Umbilical cord (tissue), 2 donors: Measurements from ENCODE around the gene DDX4. TPM values are rescaled to one million over a fixed set of nuclear protein-coding genes. Genes with fewer than 3 reads are reported as not detected.
"Not testable (repeated sequence)": the region's sequence is repeated elsewhere in the genome, so short reads cannot be mapped to it uniquely, and the experiment has no call there.

ENCODE experiments used
- DNase-seq: peaks from one replicate; pipeline ENCODE4 v3.0.0-alpha.2; 2015; ENCODE audit warnings: low spot score
- total RNA-seq: library from RNA; depleted of rRNA; stranded (reverse); fragments of >200 nt; gene quantifications from one replicate; pipeline ENCODE4 v1.2.3, GENCODE V29; 2014; ENCODE audit warnings: low replicate concordance; ENCODE audit not compliant: insufficient read depth

DDX4 gene
- 4.1 TPM for total RNA-seq

DNA sequence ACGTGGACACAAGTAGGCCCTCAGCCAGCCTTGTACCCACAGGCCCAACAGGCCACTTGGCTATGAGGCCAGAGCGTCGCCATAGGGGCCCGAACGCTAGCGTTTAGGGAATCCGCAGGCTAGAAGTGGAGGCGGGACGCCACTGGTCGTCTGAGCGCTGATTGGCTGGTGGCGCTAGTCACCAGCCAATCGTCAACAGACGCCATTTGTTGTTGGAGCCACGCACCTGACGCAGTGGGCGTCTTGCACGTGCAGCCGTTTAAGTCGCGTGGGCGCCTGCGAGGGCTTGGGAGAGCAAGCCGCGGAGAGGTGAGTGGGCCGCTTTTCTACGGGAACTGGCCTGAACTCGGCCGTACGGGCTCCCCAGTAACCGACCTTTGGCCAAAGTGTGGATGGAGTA, at the start of gene DDX4:
Gene DDX4, plus strand, starts transcription at position 269 of the 400 bp plus-strand sequence. CDS start 903 bp downstream, outside the sequence.
- no peak for DNase-seq

DNA sequence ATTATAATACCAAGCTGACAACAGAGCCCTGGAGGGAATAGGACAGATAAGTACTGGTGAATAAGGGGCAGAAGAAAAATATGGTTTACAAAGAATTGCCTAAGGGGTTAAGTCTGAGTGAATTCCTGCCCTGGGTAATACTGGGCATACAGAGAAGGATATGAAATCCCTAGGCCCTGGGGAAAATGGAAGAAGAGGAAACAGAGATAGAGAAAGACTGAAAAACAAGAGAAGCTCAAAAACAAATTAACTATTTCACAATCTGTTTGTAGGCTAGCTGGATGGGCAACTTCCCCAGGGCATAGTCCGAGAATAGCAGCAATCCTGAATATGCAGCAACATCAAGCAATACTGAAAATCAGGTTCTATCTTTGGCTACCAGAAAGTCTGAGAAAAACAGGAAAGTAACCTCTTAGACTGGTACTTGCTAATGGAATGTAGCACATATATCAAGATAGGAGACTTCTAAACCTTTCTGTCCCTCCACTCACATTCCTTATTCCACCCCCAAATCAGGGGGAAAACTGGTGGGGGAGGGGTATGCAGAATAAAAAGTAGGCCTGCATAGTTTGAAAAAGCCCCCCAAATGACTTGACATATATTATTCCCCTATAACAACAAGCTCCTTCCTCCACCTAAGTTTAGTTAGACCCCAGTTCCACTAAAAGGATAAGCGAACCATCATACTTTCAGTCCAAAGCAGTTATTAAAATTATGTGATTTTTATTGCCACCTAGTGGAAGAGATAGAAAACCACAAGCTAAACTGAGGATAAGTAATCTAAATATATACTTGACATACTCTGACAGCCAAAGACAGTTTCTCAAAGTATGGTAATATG, 46.4 kb upstream of the DDX4 start:
- peak; percentile 62 for DNase-seq

DNA sequence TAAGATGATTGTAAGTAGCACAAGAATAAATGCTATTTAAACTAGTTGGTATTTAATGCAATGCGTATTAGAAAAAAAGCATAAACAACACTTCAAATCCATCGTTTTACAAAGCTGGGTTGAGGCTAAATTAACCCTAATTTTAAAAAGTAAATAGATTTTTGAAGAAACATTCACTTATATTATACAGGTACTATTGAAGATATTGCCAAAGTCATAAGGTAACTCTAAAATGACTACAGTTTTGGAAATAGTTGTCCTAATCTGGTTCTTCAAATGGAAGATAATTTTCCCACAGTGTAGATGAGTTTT, 45.8 kb upstream of the DDX4 start:
- DNase-seq = no peak

DNA sequence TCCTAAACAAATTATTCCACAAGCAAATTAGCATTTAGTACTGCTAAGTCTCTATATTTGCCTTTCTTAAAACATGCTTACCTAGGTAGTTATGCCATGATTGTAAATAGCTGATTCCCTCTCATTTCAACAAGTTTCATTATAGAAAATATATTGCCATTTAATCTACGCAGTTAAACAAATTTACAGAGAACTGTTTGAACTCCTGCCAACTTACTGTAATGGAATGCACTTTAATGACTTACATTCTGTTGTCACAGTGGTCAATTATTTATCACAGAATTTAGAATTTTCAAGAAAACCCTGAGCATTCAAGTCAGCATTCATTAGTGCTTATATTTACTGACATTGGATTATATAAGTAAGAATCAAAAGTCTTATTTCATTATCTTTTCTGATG, 45.4 kb upstream of the DDX4 start:
- no peak for DNase-seq

DNA sequence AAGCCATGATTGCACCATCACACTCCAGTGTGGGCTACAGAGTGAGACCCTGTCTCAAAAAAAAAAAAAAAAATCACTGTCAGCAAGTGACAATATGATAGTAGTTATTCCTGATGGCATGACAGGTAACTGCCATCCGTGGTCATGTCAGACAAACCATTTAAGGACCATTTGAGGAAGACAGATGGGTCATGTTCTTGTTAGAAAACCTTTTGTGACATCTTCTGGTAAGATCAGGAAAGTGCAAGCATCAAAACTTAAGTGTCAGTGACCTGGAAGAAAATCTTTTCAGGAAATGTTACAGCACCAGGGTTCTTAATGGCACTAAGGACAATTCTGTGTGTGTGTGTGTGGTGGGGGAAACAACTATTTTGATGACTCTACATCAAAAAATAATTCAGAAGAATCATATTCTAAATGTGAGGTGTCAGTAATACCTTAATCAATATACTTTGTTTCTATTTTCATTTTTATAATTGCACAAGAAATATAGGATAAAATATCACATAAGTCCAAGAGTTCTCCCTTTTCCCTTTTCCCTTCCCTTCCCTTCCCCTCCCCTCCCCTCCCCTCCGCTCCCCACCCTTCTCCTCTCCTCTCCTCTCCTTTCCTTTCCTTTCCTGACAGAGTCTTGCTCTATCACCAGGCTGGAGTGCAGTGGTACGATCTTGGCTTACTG, 43.6 kb upstream of the DDX4 start:
- no peak for DNase-seq

DNA sequence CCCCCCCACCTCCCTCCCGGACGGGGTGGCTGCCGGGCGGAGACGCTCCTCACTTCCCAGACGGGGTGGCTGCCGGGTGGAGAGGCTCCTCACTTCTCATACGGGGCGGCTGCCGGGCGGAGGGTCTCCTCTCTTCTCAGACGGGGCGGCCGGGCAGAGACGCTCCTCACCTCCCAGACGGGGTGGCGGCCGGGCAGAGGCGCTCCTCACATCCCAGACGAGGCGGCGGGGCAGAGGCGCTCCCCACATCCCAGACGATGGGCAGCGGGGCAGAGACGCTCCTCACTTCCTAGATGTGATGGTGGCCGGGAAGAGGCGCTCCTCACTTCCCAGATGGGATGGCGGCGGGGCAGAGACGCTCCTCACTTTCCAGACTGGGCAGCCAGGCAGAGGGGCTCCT, 41.2 kb upstream of the DDX4 start:
- DNase-seq = not testable (repeated sequence)

DNA sequence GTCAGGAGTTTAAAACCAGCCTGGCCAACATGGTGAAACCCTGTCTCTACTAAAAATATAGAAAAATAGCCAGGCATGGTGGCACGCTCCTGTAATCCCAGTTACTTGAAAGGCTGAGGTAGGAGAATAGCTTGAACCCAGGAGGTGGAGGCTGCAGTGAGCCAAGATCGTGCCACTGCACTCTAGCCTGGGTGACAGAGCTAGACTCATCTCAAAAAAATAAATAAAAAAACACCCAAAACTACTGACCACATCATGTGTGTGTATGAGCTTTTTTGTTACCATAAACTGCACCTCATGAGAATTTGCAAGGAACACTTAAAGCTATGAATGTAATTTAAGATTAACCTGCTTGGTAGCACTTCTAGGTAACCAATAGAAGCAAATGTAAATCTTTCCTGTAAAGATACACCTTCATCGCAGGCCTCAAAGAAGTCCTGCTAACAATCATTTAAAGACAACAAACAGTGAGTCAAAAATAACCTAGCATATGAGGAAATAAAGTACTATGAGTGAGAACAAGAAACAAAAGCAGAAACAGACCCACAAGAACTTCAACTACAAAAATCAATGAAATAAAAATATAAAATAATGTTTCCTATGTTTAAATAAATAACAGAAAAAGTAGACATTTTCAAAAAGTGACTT, 38.7 kb upstream of the DDX4 start:
- DNase-seq = no peak

DNA sequence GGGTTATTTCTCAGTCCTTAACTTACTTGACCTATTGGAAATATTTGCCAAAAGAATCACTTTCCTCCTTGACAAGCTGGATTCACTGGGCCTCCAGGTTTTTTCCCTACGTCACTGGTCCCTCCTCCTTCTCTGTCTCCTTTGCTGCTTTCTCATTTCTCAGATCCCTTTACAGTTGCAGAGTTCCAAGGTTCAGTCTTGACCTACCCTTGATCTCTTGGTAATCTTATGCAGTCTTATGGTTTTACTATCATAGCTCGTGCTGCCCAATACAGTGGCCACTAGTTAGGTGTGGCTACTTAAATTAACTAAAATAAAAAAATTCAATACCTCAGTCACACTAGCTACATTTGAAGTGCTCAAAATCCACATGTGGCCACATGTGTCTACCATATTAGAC, 37.1 kb upstream of the DDX4 start:
- DNase-seq = no peak

DNA sequence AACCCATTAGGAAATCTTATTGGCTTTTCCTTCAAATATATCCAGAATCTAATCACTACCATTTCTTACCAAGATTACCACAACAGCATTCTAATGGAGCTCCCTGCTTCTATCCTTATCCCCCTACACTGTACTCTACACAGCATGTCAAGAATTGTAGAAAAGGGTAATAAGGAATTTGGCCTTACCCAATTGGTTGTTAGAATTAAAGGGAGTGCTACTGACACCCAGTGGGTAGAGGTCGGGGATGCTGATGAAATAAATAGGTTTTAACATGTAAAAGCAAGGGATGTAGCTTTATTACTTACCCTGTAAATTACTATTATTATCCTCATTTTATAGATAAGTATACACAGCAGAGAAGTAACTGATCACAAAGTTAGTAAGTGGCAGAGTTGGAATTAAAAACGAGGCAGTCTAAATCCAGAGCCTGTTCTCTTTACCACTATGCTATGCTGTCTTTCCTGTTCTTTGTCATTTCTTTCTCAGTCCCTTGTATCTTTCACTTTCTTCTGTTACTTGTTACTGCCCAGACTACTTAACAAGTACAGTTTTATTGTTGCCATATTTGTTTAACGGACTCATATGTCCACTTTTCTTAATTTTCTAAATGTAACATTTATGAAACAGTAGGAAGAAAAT, 36.3 kb upstream of the DDX4 start:
- DNase-seq = no peak

DNA sequence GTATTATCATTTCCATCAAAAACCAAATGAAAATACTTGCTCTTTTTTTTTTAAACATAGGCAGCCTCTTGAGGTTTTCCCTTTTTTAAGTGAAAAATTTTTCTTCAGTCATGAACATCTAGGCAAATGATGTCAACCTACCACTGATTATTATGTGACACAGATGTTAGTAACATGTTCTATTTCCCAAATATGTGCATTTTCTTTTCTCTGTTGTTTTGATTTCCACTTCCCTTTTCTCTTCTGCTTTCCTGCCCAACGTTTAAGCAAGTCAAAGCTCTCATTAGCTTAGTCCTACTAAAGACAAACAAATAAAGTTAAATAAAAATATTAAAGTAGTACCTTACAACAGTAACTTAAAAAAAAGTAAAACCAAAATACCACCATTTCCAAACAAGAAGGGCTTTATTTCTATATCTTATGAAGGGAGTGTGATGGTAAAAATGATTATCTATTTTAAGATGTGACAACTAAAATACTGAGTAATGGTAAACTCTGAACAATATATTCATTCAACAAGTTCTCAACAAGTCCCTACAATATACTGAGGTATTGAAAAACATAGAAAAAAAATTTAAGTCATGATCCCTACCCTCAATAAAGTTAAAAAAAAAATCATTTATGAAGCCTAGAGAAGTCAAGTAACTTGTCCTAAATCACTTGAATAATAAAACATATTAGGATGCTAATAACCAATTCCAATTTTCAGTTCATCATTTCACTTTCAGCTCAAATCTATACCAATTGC, 35.1 kb upstream of the DDX4 start:
- DNase-seq = no peak

DNA sequence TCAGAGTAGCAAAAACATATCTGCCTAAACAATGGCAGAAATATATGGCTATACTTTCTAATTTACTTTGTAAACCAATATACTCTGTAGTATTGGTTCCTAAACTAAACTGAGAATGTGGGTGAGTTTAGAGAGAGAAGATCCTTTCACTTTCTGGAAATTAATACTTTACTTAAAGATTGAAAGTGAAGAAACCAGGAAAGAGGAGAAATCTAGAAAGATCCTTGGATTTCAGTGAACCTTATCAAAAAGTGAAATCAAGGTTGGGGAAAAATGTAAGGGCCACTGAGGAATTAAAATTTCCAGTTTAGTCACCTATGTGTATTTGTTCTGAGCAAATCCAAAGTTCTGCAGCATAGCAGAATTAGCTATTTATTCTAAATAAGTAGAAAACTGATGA, 31.6 kb upstream of the DDX4 start:
- DNase-seq = no peak

DNA sequence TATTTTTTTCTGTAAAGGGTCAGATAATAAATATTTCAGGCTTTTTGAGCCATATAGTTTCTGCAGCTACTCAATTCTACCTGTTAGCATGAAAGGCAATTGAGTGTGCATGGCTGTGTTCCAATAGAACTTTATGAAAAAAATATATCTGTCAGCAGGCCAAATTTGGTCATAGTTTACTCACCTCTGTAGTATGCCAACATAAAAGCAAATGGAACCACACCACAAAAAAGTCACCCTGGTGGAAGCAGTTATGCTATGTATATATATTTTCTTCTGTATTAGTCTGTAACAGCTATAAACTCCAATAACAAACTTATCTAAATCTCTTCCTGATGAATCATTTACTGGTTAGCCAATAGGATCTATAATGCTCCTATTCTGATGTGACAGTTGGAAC, 29.1 kb upstream of the DDX4 start:
- DNase-seq = no peak

DNA sequence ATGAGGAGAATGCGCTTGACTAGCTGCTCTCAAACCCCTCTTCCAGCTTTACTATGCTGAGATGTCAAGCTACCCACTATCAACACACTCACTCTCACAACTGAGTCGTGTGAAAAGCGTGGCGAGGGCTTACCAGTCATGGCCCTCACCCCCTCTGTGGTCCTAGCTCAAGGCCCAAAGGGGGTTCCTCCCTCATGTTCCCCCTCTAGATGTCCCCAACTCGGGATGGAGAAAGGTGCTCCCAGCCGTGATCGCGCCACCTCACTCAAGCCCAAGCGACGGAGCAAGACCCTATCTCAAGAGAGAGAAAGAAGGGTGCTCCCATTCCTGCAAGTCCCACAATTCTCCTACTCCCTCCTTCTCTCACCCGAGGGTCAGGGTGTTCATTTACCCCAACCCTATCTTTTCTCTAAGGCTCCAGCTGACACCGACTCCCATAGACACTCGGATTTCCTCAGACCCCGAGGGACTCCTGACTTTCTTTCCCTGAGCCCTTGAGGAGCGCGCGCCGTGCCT, 26.3 kb upstream of the DDX4 start:
- DNase-seq = no peak

DNA sequence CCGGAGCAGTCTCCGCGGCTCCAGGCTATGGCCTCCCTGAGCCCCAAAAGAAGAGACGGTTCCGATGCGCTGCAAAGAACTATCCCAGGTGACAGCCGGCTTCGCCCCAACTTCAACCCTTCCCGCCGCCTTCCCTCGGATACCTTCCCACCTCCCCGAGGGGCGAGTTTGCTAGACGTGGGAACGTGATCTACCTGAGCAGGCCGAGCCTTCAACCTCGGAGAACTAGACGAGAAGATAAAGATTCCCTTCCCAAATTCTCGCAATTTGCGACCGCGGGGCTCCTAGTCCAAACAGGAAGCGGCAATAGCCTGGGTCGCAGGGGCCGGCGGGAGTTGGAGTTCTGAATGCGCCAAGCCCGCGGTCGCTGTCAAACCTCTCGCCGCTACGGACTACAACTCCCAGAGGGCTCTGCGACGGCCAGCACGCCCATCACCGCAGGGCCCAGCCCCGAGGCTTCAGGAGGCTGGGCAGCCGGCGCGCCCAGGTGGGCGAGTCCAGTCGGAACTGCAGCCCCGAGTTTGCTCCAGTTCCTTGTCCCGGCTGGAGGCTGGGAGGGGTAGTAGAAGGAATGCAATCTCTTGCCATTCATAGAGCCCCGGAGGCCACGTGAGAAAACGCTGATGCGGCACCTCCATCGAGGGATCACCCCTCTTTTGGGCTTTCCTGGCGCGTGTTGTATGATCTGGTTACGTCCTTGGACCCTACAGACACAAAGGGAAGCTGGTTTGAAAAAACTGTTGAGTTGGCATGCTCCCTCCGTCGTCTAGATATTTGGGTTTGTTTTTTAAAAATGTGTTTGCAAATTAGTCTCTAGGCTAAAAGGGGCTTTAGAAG, 25.6 kb upstream of the DDX4 start, which contains the start of gene SLC38A9:
Gene SLC38A9, minus strand, starts transcription at position 302 of the 837 bp plus-strand sequence. CDS start 14,366 bp downstream, outside the sequence.
- DNase-seq = peak; percentile 98

DNA sequence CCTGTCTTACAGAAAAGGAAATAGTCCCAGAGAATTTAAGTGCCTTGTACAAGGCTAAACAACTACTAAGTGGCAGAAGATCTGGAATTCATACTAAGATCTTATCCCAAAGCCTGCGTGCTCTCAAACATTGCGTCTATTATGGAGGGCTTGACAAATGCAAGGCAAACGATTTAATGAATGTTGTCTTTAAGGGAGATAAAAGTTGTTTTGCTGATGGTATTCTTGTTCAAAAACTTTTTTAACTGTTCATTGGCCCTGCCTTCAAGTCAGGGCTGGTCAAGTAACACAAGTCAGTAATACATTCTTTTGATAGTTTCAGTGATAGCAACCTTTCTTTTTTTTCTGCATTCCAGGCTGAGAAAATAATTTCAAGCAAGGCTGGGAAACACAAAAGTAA, 24.0 kb upstream of the DDX4 start:
- DNase-seq = peak; percentile 43

DNA sequence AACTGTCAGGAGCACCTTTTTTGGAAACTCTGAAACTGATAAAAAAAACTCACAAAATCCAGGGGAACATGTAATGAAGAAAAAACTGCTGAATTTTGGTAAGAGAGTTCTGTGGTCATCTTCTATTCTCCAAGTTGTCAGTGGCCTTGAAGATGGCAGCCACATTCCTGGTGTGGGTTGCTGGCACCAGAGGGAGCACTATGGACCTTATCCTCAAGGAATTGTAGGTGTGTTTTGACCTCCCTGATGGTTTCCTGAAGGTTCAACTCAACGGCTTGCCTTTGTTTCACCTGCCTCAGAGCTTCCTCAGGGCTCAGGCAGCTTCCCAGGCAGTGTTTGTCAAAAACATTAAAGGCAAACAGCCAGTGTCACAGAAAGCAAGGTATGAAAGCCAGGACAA, 23.5 kb upstream of the DDX4 start:
- DNase-seq = no peak

DNA sequence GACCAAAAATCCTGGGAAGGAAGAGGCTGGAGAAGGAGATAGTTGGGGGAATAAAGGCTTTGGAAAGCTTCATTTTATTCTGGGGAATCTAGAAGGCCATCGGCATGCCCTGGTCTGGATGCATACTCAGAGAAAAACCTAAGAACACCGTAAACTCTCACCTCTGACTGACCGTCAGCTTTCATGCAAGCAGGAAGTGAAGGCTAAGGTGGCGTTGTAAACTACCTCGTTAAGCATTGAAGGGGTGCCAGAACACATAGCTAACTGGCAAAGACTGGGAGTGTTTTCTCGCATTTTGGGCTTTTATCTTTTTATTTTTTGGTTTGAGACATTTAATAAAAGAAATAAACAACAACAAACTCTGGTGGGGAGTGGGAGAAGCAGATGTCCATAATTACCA, 23.1 kb upstream of the DDX4 start:
- DNase-seq = no peak

DNA sequence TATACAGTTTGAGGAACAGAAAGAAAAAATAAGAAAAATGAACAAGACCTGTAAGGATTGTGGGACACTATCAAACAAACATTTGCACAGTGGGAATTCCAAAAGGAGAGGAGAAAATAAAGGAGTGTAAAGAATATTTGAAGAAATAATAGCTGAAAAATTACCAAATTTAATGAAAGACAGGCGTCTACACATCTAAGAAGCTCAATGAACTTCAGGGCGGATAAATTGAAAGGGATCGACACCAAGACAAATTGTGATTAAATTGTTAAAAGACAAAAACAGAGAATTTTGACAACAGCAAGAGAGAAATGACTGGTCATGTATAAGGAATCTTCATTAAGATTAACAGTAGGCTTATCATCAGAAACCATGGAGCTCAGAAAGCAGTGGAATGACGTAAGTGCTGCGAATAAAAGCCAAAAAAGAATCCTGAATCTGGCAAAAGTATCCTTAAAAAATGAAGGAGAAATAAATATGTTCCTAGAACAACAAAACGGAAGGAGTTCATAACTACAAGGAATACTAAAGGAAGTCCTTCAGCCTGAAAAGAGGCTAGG, 22.3 kb upstream of the DDX4 start:
- no peak for DNase-seq

DNA sequence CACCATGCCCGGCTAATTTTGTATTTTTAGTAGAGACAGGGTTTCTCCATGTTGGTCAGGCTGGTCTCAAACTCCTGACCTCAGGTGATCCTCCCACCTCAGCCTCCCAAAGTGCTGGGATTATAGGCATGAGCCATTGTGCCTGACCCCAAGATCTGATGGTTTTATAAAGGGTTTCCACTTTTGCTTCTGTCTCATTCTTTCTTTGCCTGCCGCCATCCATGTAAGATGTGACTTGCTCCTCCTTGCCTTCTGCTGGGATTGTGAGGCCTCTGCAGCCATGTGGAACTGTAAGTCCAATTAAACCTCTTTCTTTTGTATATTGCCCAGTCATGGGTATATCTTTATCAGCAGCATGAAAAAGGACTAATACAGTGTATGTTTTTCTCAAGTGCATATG, 18.8 kb upstream of the DDX4 start:
- DNase-seq = not testable (repeated sequence)

DNA sequence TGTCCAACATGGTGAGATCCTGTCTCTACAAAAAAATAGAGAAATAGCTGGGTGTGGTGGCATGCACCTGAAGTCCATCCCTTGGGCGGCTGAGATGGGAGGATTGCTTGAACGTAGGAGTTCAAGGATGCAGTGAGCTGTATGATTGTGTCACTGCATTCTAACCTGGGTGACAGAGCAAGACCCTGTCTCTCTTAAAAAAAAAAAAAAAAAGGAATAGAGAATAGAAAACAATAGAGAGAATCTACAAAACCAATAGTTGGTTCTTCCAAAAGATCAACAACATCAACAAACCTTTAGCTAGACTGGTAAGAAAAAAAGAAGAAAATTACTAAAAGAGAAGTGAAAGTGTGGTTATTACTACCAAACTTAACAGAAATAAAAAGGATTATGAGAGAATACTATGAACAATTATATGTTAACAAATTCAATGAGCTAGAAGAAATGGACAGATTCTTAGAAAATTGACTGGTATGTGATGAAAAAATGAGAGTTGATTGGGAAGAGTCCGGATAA, 17.6 kb upstream of the DDX4 start:
- no peak for DNase-seq
